GM21526 (cell line): ENCODE data around the gene RNF157.
A peak's percentile ranks its signal among the peaks of the same experiment; 100 is the strongest.
"Not testable (repeated sequence)": the region's sequence is repeated elsewhere in the genome, so short reads cannot be mapped to it uniquely, and the experiment has no call there.

Experiments used
- ATAC-seq: cut with Tn5 transposase; IDR thresholded peaks from one replicate; pipeline ENCODE4 v1.9.1; 2021; ENCODE audit warnings: moderate library complexity; ENCODE audit not compliant: unreplicated experiment, low FRiP score

Gene RNF157

DNA sequence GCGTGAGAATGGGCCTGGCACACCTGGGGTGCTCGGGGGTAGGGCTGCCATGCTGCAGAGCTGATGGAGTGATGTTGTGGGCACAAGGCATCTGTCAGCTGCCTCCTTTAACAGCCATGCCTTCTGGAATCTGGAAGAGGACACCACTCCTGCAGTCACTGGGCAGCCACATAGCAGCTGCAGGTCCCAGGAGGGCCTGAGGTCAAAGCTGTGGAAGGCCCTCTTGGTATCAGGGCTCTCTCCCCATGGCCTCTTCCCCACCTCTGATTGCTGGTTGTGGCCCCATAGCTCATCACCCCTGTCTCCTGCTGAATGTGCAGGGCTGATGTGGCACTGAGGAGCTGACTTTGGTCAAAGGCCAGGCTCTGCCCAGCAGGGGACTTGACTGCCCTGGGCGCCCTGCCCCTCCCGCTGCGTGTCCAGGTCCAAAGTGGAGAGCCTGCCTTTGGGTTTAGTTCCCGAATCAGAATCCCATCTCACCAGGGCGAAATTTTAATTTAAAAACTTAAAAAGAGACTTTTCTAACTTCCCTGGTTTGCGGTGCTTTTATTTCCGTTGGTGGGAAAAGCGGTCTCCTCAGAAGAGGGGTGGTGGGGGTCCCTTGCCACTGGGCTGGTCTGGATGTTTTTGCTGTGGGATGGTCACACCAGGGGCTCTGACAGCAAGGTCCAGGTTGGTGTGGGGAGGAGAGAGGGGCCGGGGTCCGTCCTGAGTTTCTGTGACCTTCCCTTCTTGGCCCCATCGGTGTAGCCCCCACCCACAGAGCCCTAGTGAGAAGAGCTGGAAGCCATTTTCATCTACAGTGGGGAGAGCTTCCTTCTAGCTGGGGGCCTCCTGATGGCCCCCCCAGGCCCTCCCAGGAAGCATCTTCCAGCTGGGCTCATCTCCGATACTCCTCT lies 30.7 kb upstream of the RNF157 start:
- ATAC-seq: no peak

DNA sequence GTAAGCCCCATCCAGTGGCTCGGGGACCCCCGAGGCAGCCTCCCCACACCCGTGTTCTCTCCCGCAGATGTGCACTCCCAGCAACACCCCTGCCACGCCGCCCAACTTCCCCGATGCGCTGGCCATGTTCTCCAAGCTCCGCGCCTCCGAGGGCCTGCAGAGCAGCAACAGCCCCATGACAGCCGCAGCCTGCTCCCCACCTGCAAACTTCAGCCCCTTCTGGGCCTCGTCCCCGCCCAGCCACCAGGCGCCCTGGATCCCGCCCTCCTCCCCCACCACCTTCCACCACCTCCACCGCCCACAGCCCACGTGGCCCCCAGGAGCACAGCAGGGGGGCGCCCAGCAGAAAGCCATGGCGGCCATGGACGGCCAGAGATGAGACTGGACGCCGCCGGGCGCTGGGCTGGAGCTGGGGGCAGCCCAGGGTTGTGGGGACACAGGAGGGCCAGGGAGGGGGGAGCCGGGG lies 29.9 kb upstream of the RNF157 start:
- ATAC-seq: no peak

DNA sequence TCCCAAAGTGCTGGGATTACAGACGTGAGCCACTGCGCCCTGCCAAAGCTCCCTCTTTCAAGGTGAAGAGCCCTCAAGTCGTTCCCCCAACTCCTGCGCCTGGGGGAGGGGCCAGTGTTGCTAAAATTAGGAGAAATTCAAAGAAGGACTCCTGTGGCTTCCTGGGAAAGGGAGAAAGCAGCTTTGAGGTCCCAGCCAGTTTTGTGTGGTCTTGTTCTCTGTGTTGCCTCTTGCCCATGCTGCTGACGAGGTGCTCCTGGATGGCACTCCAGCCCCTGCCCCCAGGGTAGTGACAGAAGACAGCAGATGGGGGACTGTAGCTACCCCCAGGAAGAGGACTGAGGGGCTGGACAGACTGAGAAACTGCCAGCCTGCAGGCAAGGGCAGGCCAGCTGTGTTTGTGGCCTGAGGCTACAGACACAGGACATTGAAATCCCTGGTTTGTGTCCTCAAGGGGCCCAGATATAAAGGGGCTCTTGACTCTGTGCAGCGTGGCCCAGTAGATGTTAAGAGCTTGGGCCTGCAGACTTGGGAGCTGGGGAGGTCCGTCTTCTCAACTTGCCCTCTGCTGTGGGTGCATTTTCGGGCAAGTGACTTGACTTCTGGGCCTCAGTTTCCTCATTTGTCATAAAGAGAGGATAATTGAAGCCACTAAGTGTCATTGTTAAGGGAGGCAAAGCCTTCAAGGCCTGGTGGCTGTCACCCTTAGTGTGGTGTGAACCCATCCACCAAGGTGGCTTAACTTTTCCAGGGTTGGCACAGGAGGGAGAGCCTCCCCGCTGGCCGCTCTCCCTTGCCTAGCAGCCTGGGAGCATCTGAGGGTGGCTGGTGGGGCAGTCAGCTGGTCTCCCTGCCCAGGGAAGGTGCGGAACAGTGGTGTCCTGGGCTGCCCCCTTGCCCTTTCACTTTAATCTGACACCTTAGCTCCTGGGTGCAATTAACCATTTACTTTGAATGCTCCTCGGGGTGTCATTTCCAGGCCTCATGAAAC lies 29.0 kb upstream of the RNF157 start:
- no peak for ATAC-seq

DNA sequence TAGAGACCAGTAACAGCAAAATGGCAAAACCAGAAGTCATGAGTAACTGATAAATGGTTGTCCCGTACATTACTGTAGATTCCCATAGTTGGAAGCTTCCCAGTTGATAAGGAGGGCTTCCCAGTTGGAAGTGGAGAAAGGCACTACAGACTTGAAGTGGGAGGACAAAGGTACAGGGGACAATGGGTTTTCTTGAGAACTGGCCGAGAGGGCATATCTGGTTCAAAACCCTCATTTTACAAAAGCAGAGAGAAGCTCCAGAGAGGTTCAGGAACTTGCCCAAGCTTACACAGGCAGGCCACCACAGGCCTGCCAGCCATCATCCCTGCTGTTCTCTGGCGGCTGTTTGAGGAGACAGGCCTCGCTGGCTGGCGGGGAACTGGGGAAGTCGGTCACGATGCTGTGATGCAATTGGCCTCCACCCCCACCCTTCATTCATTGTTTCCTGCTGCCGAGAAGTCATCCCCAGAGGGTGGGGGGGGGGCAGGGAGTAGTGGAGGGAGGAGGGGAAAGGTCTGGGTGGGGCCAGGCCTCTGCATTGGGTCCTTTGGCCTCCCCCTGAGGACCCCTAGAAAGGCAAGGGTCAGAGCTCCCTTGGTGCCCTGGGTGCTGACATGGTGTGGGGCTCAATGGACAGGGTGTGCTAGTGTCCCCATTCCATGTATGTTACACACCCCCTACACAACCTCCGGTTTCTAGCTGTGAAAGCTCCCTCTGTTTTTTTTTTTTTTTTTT lies 27.9 kb upstream of the RNF157 start:
- ATAC-seq: no peak

DNA sequence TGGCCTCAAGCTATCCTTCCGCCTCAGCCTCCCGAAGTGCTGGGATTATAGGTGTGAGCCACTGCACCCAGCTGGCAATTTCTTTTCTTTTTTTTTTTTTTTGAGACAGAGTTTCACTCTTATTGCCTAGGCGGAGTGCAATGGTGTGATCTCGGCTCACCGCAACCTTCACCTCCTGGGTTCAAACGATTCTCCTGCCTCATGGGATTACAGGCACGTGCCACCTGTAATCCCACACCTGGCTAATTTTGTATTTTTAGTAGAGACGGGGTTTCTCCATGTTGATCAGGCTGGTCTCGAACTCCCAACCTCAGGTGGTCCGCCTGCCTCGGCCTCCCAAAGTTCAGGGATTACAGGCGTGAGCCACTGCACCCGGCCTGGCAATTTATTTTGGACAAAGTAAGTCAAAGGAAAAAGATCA lies 27.3 kb upstream of the RNF157 start:
- not testable (repeated sequence) for ATAC-seq

DNA sequence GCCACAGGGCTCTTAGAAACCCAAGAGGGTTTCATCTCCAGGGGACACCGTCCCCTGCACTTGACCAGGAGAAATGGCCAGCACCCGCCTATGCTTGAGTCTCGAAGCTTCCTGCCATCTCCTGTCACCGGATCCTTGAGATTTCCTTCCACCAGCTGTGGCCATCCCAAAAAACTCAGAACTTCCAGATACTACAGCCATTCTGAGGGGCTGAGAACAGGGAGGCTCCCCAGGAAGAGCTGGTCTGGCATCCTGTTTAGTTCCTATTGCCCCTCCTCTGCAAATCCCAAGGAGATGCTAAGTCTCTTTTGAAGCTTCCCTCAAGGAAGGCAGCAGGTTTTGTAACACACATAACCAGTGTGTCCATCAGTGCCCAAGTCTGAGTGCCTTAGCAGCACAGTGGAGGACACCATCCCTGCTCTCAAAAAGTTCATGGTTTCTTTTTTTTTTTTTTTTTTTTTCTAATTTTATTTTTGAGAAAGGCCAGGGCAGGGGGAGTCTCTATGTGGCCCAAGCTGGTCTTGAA lies 26.8 kb upstream of the RNF157 start:
- ATAC-seq: no peak

DNA sequence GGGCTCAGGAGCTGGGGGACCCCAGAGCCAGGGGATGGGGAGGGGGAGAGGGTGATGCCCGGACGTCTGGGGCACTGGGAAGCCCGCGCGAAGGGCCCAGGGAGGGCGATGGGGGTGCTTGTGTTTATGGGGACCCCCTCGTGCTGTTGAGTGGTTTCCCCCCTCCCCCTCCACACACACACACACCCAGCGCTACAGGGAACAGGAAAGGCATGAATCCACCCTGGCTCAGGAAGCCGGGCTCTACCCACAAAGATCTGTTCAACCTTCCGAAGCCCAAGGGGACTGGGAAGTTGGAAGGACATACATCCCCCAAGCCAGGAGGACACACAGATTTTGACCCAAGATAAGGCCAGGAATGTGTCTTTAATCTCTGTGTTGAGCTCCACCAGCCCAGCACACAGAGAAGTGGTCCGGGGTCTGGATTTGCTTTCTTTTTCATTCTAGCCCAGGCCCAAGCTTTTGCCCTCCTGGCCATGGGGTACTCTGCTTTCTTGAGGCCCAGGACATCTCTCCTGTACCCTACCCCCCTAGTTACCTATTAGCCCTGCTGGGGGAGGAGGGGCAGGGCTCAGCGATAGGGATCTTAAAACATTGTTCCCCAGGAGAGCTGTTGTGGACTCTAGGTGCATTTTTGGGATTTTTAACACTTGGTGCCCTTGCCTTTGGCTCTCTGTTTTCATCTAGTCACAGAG lies 26.1 kb upstream of the RNF157 start:
- ATAC-seq: no peak

DNA sequence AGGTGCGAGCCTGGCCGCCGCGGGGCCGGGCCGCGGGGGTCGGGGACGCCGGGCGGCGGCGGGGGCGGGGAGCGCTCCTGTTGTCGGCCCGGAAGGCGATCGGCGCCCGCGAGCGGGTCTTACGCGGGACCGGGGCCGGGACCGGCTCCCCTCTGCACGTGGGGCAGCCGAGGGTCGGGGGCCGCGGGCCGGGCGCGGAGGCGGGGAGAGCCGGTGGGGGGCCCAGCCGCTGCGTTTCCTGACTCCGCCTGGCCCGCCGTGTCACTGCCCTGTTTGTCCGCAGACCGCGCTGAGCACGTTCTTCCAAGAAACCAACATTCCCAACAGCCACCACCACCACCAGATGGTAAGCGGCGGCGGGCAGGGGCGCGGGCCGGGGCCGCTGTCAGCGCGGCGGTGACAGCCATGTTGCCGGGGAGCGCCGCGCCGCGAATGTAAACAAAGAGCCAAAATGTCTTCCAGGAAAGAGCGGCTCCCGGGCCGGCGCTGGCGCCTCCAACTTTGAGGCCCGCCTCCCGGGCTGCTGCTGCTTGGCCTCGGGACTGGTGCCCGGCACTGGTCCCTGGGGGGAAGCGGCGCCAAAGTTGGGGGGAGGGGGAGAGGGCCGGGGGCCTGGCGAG lies 25.4 kb upstream of the RNF157 start:
- no peak for ATAC-seq

DNA sequence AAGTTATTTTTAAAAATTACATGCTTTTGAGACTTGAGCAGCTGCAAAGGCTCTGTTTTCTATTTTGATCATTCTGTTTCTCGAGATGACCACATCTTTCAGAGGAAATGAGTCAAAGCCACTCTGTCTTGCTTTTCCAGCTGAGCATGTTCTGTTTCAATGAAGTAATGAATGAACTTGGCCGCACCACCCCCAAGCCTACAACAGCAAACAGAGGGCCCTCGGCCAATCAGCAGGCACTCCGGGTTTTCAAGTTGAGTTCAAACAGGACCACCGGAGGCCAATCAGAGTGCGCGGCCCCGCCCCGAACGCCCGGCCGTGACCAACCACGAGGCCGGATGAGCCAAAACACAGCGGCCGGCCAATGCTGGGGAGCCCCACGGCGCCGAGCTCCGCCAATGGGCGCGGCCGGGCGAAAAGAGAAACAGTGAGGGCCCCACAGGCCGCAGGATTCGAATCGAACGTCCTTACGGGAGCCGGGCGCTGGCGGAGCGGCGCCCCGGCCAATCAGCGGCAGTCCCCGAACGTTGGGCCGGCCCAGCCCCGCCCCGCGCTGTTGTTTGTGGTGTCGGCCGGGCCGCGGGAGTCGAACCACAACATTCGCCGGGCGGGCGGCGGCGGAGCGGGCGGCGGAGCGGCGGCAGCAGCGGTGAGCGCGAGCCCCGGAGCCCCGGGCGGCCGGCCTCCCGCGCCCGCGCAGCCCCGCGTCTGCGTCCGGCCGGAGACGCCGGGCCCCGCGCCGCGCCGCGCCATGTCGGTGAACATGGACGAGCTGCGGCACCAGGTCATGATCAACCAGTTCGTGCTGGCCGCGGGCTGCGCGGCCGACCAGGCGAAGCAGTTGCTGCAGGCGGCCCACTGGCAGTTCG lies 24.7 kb upstream of the RNF157 start, which contains the start of gene UBALD2:
Gene UBALD2, plus strand, starts transcription at position 594 of the 869 bp plus-strand sequence. Its CDS starts 158 bp downstream, at position 752.
- ATAC-seq: peak; percentile 65

DNA sequence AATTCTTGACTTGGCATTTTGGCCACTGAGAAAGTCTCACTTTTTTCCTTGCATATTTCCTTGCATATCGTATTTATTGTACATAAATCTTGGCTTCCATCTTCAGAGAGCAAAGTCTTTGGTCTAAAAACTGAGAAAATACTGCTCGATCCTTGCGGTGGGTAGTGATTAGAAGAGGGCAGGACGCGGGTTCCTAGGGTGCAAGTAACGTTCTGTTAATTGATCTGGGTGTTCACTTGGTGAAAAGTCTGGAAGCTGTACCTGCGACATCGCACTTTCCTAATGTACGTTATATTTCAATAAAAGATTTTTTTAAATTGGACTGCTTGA lies 24.1 kb upstream of the RNF157 start:
- no peak for ATAC-seq

DNA sequence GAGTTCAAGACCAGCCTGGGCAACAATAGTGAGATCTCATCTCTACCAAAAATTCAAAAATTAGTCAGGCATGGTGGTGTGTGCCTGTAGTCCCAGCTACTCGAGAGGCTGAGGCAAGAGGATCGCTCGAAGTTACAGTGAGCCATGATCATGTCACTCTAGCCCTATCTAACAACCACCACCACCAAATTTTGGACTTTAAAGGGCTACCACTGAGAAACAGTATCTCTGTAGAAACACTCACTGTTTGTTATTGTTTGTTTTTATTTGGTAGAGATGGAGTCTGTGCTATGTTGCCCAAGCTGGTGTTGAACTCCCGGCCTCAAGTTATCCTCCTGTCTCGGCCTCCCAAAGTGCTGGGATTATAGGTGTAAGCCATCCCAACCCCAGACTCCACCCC lies 23.6 kb upstream of the RNF157 start:
- ATAC-seq: no peak

DNA sequence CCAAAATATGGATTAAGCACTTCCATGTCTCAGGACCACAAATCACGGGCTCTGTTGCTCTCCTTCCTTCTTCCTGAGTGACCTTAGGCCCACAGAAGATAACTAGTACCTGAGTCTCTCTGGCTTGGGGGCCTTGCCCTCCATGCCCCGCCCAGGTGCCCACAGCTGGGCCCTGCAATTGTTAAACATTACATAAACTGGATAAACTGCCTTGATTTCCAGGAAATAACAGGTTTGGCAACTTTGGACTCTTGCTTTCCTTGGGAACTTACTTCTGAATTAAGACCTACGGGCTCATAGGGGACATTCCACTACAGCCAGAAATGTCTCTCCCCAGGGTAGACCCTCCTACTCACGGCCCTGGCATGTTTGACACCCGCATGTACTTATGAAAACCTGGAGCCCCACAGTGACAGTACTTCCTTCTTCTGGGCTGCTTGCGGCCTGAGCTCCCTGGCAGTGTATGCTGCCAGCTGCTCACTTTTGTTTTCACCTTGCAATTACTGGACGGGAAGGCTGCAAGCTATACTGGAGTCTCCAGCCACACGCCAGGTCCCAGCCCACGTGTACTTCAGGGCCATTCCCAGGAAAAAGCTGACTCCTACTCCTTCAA lies 22.5 kb upstream of the RNF157 start:
- no peak for ATAC-seq

DNA sequence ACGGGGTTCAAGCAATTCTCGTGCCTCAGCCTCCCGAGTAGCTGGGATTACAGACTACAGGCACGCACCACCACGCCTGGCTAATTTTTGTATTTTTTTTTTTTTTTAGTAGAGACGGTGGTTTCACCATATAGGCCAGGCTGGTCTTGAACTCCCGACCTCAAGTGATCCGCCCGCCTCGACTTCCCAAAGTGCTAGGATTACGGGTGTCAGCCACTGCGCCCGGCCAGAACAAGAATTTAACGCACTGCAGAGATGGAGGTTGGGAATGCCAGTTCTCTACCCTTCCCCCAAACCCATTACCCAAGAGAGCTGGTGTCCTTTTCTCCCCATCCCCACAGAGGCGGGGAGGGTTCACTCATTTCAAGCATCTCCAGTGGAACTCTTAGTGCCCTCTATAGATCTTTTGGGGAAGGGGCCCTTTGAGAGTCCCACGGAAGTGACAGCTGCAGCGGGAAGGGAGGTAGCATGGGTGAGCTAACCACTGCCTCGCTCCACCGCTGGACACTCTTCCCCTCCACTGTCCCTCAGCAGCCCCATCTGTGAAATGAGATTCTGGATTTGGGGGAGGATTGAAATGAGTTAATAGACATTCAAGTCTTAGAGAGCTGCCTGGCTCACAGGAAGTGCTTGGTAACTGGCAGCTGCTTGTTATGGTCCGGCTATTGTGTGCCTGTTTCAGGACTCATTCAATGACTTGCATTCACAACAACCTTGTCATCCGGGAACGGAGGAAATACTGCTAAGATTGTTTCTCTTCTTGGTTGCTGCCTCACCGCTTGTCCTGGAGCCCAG lies 21.3 kb upstream of the RNF157 start:
- ATAC-seq: no peak

DNA sequence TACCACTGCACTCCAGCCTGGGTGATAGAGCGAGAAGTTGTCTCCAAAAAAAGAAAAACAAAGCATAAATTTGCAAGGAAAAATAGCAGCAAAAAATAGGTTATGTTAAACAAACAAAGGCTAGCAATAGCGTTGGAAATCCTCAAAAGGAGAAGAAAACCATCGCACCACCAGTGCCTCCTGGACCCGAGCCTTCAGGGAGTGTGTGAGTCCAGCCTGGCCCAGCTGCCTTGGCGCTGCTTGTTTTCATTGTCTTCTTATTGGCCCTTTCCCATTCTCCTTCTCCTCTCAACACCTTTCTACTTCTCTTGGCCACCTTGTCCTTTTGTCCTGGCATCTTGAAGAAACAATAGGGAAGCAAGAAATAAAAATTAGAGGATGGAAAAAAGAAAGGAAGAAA lies 20.4 kb upstream of the RNF157 start:
- ATAC-seq: no peak

DNA sequence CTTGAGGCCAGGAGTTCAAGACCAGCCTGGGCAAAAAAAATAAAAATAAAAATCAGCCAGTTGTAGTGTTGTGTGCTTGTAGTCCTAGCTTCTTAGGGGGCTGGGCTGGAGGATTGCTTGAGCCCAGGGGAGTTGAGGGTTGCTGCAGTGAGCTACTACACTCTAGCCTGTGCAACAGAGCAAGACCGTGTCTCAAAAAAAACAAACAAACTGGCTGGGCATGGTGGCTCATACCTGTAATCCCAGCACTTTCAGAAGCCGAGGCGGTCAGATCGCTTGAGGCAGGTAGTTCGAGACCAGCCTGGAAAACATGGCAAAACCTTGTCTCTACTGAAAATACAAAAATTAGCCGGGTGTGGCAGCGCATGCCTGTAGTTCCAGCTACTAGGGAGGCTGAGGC lies 19.9 kb upstream of the RNF157 start:
- no peak for ATAC-seq

DNA sequence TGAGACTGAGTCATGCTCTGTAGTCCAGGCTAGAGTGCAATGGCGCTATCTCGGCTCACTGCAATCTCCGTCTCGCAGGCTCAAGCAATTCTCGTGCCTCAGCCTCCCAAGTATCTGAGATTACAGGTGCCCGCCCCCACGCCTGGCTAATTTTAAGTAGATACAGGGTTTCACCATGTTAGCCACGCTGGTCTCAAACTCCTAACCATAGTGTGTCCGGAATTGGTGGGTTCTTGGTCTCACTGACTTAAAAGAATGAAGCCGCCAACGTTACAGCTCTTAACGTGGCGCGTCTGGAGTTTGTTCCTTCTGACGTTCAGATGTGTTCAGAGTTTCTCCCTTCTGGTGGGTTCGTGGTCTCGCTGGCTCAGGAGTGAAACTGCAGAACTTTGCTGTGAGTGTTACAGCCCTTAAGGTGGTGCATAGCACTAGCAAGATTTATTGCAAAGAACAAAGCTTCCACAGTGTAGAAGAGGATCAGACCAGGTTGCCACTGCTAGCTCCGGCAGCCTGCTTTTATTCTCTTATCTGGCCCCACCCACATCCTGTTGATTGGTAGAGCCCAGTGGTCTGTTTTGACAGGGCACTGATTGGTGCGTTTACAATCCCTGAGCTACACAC lies 16.2 kb upstream of the RNF157 start:
- not testable (repeated sequence) for ATAC-seq
